ENCODE measurements around the gene UFD1.

DNA sequence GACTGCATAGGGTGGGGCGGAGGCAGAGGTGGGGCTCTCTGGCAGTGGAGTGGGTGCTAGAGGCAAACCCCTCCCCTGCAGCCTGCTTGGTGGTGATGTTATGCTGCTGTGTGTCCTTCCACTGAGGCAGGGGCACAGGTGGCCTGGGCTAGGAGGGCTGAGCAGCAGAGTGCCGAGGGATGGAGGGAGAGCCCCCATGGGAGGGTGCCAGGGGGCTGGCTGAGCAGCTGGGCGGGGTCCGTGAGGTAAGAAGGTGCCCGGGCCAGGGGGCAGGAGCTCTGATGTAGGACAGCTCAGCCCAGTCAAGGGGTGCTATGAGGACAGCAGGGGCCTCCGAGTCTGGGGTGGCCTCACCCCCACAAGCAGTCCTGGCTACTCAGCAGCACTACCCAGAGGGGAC, 41.0 kb upstream of the UFD1 start:
- TF ChIP-seq, protein P1, sequence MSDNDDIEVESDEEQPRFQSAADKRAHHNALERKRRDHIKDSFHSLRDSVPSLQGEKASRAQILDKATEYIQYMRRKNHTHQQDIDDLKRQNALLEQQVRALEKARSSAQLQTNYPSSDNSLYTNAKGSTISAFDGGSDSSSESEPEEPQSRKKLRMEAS (IDR thresholded peaks at IDR 0.05; ENCODE audit: low read depth), result no peak
- TF ChIP-seq EZH2phosphoT487 (IDR thresholded peaks at IDR 0.05; ENCODE audit: borderline replicate concordance, low read depth), result no peak
- TF ChIP-seq, protein P2, sequence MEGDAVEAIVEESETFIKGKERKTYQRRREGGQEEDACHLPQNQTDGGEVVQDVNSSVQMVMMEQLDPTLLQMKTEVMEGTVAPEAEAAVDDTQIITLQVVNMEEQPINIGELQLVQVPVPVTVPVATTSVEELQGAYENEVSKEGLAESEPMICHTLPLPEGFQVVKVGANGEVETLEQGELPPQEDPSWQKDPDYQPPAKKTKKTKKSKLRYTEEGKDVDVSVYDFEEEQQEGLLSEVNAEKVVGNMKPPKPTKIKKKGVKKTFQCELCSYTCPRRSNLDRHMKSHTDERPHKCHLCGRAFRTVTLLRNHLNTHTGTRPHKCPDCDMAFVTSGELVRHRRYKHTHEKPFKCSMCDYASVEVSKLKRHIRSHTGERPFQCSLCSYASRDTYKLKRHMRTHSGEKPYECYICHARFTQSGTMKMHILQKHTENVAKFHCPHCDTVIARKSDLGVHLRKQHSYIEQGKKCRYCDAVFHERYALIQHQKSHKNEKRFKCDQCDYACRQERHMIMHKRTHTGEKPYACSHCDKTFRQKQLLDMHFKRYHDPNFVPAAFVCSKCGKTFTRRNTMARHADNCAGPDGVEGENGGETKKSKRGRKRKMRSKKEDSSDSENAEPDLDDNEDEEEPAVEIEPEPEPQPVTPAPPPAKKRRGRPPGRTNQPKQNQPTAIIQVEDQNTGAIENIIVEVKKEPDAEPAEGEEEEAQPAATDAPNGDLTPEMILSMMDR (IDR thresholded peaks at IDR 0.05), result no peak
- no peak for TF ChIP-seq SMC3 (IDR thresholded peaks at IDR 0.05; ENCODE audit: low read depth, low read length)
- TF ChIP-seq FOXJ3 (CRISPR knock-in tag; IDR thresholded peaks at IDR 0.05), result no peak

Measured in SK-N-SH (cell line).